NCI-H2227 (cell line): ENCODE measurements around the gene PLD1.
"Not testable (repeated sequence)": the region's sequence is repeated elsewhere in the genome, so short reads cannot be mapped to it uniquely, and the experiment has no call there.

ENCODE experiments used
- DNase-seq: peaks from one replicate; lab custom pipeline; 2025; ENCODE audit not compliant: unreplicated experiment; lab: John Stamatoyannopoulos, UW

PLD1 gene

DNA sequence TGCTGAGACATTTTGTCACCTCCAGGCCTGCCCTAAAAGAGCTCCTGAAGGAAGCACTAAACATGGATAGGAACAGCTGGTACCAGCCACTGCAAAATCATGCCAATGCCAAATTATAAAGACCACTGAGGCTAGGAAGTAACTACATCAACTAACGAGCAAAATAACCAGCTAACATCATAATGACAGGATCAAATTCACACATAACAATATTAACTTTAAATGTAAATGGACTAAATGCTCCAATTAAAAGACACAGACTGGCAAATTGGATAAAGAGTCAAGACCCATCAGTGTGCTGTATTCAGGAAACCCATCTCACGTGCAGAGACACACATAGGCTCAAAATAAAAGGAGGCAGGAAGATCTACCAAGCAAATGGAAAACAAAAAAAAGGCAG, 183.5 kb downstream of the PLD1 start:
- not testable (repeated sequence) for DNase-seq

GRCh38 chr3:171622126-171622525, 188.2 kb downstream of the PLD1 start:
- DNase-seq: no peak

DNA sequence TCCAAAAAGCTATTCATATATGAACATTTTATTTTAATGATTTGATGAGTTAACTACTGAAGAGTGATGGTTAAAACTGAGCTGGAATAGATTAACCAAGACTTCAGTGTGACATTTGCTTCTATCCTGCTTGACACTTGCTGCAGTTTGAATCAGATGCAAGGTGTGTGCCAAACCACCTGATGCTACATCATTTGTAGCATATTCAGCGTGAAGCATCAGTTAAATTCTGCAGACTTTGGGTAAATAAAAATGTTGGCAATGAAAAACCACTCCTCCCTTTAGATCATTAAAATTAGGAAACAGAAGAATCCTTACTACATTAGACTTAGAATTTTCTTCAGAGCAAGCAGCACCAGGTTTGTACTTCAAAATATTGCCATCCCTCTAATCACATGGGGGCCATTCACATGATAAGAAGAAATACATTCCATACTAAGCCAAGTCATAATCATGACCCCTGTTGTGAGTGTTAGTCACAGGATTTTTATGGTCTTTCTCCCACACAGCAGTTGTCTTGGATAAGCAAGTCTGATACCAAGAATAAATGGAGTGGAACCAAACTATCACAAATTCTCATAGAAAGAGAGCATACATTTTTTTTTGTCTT, 189.4 kb downstream of the PLD1 start:
- DNase-seq: no peak

GRCh38 chr3:171616798-171617197, 193.5 kb downstream of the PLD1 start:
- DNase-seq: no peak

- no peak for DNase-seq
Measured at GRCh38 chr3:171615686-171616085, 194.6 kb downstream of the PLD1 start.

GRCh38 chr3:171615281-171615680, 195.0 kb downstream of the PLD1 start:
- no peak for DNase-seq

DNA sequence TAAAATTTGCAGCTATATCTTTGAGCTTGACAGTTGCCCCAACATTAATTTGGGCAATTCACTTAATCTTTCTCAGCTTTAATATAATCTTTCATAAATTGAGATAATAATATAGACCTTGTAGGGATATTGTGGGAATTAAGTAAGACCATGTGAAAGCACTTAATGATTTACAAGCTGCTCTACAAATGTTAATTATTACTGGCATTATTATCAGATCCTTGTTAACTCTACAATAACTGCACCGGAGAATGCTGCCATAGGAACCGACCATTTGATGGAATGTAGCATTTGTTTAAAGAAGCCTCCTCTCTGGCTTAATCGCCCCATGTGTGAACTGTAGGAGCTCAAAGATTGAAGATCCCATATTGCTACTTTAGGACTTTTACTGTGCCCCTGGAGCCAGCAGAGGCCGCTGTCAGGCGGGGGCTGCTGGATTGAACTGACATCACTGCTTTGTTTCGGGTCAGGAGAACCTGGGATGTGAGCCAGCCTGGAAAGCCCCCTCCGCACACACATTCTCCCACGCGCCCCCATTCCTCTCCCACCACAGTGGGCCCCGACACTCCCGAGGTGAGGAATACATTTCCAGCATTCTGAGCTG, 195.9 kb downstream of the PLD1 start:
- DNase-seq: peak; percentile 14

DNA sequence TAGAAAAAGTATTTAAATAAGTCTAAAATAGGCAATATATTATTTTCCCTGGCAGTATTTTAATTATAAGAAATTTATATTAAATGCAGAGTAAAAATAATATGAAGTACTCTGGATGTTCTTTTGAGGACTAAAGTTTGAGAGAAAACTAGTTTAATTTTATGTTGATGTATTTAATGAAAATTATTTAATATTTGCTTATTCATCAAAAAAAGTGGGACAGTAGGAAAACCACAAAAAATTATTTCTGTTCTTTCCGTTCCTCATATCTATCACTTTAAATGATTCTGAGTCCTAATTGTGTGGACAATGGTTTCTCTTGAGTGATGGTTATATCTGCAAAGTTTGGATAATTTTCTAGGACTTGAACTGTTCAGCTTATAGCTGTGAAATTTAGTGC, 202.8 kb downstream of the PLD1 start:
- DNase-seq: no peak

- no peak for DNase-seq
Measured at GRCh38 chr3:171606151-171606751, 204.0 kb downstream of the PLD1 start.

- no peak for DNase-seq
Measured at GRCh38 chr3:171604370-171604769, 205.9 kb downstream of the PLD1 start.

- no peak for DNase-seq
Measured at GRCh38 chr3:171602072-171602471, 208.2 kb downstream of the PLD1 start.

- no peak for DNase-seq
Measured at GRCh38 chr3:171600030-171600429, 210.3 kb downstream of the PLD1 start.

GRCh38 chr3:171598990-171599389, 211.3 kb downstream of the PLD1 start:
- no peak for DNase-seq

GRCh38 chr3:171592786-171593185, 217.5 kb downstream of the PLD1 start:
- DNase-seq: no peak

DNA sequence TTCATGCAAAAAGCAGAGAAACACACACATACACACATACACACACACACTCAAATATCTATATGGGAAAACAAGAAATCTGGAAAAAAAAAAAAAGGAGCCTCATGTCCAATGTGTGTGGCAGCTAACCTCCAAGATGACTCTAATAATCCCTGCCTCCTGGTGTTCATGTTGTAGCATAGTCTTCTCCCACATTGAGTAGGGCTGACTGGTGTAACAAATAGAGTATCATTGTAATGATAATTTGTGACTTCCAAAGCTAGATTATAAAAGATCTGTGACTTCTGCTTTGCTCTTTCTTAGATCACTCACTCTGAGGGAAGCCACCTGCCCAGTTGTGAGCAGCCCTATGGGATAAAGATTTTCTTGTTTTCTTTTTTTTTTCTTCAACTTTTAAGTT, 219.2 kb downstream of the PLD1 start:
- DNase-seq: no peak

GRCh38 chr3:171586274-171586673, 224.0 kb downstream of the PLD1 start:
- DNase-seq: no peak

DNA sequence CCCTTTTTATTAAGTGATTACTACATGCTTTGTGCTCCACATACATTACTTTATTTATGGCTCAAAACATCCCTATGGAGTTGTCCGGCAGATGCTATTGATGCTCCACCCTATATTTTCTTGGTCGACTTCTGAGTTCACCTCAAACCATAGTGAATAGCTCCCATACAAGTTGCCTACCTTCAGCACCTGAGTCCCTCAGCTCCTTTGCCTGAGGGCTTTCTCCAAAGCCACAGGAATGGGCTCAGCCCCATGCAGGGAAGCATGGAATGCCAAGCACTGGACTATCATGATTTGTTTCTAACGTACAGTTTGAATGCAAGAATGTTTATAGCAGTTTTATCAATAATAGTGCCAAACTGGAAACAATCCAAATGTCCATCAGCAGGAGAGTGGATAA, 225.2 kb downstream of the PLD1 start:
- DNase-seq: no peak

- no peak for DNase-seq
Measured at GRCh38 chr3:171584100-171584499, 226.2 kb downstream of the PLD1 start.

DNA sequence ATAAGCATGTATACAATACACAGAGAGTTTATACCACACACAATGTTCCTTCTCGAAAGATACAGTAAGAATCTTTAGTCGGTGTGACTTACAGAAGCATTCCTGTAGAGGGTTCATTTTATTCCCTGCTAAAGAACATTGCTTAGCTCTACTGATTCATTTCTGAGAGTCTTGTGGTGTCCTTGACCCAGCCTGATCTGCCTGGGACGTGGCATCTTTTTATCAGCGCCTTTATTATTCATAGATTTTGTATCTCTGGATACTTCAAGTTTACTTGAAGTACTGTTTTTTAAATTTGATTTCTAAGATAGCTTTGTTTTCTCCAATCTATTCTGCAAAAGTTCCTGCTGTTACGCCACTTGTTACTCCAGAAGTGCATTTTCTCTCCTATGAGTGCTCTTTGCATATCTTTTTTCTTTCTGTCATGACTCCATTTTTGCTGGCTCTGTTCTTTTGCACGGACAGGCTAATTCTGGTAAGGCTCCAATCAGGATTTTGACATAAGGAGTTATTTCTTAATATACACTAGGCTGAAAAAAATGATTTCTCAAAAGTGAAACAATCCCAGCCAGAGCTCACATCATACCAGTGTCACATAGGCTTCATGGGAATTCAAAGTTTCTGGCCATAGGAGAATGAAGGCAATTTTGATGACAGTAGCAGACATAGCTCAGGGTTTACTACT, 235.6 kb downstream of the PLD1 start:
- no peak for DNase-seq

DNA sequence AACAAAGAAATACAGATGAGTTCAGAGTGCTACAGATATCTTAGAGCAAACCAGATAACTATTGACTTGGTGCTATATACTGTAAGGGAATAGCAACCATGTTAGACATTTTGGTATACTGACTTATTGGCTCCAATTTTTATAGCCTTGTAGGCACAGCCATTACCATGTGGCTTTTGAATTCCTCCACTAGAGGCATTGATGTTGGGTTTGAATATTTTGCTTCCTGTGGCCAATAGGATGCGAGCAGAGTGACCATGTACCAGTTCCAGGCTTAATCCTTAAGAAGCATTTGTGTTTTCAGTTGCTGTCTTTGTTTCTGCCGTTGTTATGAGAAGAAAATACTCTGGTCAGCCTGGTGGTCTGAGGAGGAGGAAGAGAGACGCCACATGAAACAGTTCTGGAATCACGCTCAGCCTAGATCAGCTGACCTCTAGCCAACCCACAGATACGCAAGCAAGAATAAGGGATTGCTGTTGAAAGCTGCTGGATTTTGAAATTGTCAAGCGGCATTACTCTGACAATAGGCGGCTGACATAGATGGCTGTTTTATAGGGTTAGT, 240.6 kb downstream of the PLD1 start:
- no peak for DNase-seq

DNA sequence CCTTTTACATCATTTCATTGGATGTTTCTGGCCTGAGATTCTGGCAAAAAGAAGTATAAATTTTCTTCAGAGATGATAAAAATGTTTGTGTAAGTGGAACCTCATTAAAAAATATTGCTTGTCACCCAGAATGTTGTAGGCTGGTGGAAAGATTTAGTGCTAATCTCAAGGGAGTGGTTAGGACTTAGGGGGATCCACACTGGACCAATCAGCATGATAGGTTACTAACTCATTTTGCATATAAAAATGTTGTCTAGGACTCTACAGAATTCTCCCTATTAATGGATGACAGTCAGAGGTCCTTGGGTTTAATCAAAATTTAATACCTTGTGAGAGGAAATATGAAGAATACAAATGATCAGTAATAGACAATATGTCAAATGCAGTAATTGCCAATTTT, 241.5 kb downstream of the PLD1 start:
- no peak for DNase-seq
